Astrocyte of the spinal cord (primary cell): ENCODE results near the gene MRPL20.
"Not testable (repeated sequence)": the region's sequence is repeated elsewhere in the genome, so short reads cannot be mapped to it uniquely, and the experiment has no call there.

Source experiments
- DNase-seq: peaks from one replicate; pipeline ENCODE4 v3.0.0; 2011; ENCODE audit warnings: low read depth, low spot score
- H3K4me3 ChIP-seq: 2 replicates; pipeline ENCODE4 v1.5.1; 2011; ENCODE audit warnings: low read depth, mild to moderate bottlenecking, low read length, moderate library complexity
- CTCF ChIP-seq: IDR thresholded peaks from 2 replicates; pipeline ENCODE4 v1.5.1; 2012; ENCODE audit warnings: low read depth, mild to moderate bottlenecking, low read length, inconsistent platforms
- in situ Hi-C: cut with HindIII; loops from 2 replicates; pipeline ENCODE4 v1.10.0; 2017; ENCODE audit warnings: low sequenced_read_pairs

MRPL20 gene

GRCh38 chr1:1406821-1407635 lies at the start of gene MRPL20:
Gene MRPL20, minus strand, starts transcription at chr1:1407293. Its CDS starts 76 bp downstream, at chr1:1407217.
- no peak for TF ChIP-seq CTCF
- in situ Hi-C loops = no loop called here

GRCh38 chr1:1456683-1457255 lies 49.7 kb upstream of the MRPL20 start:
- DNase-seq, H3K4me3 ChIP-seq, in situ Hi-C loops: not testable (repeated sequence)

More at GRCh38 chr1:1406821-1407635, at the start of gene MRPL20:
- H3K4me3 ChIP-seq = peak within 1 kb of the TSS; percentile 82
- peak; percentile 89 for DNase-seq

- in situ Hi-C loops, H3K4me3 ChIP-seq, DNase-seq: not testable (repeated sequence)
These were observed 48.8 kb upstream of the MRPL20 start for GRCh38 chr1:1455934-1456333.

- H3K4me3 ChIP-seq = no peak overlapping the region
- in situ Hi-C loops = no loop called here
- no peak for TF ChIP-seq CTCF
- no peak for DNase-seq
These were observed 48.3 kb upstream of the MRPL20 start for GRCh38 chr1:1455366-1455884.

- in situ Hi-C loops, H3K4me3 ChIP-seq, DNase-seq: not testable (repeated sequence)
These were observed 47.4 kb upstream of the MRPL20 start for GRCh38 chr1:1454286-1455056.

- no peak overlapping the region for H3K4me3 ChIP-seq
- DNase-seq = no peak
- in situ Hi-C loops = no loop called here
- TF ChIP-seq CTCF = no peak
These were observed 45.8 kb upstream of the MRPL20 start for GRCh38 chr1:1452882-1453281.

GRCh38 chr1:1452365-1452739 lies 45.3 kb upstream of the MRPL20 start:
- in situ Hi-C loops, DNase-seq, H3K4me3 ChIP-seq: not testable (repeated sequence)

GRCh38 chr1:1451696-1452364 lies 44.7 kb upstream of the MRPL20 start:
- in situ Hi-C loops = no loop called here
- no peak overlapping the region for H3K4me3 ChIP-seq
- no peak for TF ChIP-seq CTCF
- no peak for DNase-seq

- in situ Hi-C loops, H3K4me3 ChIP-seq, DNase-seq: not testable (repeated sequence)
These were observed 43.5 kb upstream of the MRPL20 start for GRCh38 chr1:1450616-1451015.
